Transverse colon (tissue), 4 donors: Measurements from ENCODE around the gene CDH24. TPM values are rescaled to one million over a fixed set of nuclear protein-coding genes. Genes with fewer than 3 reads are reported as not detected.
A peak's percentile ranks its signal among the peaks of the same experiment; 100 is the strongest.

Experiments used
- DNase-seq: peaks from one replicate; pipeline ENCODE4 v3.0.0-alpha.2; 2019
- H3K27ac ChIP-seq, 4 donors: fragments of 200-600 bp; sonication (generic); 2 replicates each; pipeline ENCODE4 v1.5.1; 2016 to 2018; ENCODE audit warnings: inconsistent platforms in 4 of 4
- H3K27me3 ChIP-seq: fragments of 200-600 bp; sonication (generic); 2 replicates; pipeline ENCODE4 v1.5.1; 2017; ENCODE audit warnings: inconsistent platforms
- H3K36me3 ChIP-seq, 4 donors: fragments of 200-600 bp; sonication (generic); 2 replicates each; pipeline ENCODE4 v1.5.1; 2017 to 2019; ENCODE audit warnings: inconsistent platforms in 4 of 4
- H3K4me1 ChIP-seq, 4 donors: fragments of 200-600 bp; sonication (generic); 2 replicates each; pipeline ENCODE4 v1.5.1; 2017 to 2020; ENCODE audit warnings: inconsistent platforms in 4 of 4
- H3K4me3 ChIP-seq, 4 donors: fragments of 200-600 bp; sonication (generic); 1 replicate in 1 of 4; 2 replicates in 3 of 4; pipeline versions ENCODE4 v1.5.1 to v1.6.1; 2017 to 2019; ENCODE audit warnings: inconsistent platforms in 4 of 4
- H3K9me3 ChIP-seq, 2 donors: fragments of 200-600 bp; sonication (generic); 2 replicates each; pipeline ENCODE4 v1.5.1; 2017 to 2019; ENCODE audit warnings: inconsistent platforms in 2 of 2
- EP300 ChIP-seq: sonication (generic); formaldehyde crosslinking; IDR thresholded peaks from one replicate; pipeline ENCODE4 v1.6.1; 2017; ENCODE audit warnings: antibody characterized with exemption, low read depth
- POLR2A ChIP-seq: fragments of 450-650 bp; IDR thresholded peaks from one replicate; pipeline ENCODE4 v1.6.1; 2016; ENCODE audit warnings: antibody characterized with exemption, mild to moderate bottlenecking, moderate library complexity
- POLR2AphosphoS5 ChIP-seq, 3 donors: sonication (generic); formaldehyde crosslinking; IDR thresholded peaks; one replicate each; pipeline ENCODE4 v1.6.1; 2016; ENCODE audit warnings: antibody characterized with exemption in 3 of 3
- WGBS, 2 donors: methylation state at CpG; one replicate each; pipeline ENCODE4 v1.1.5; 2018; ENCODE audit warnings: low coverage in 1 of 2; 5-methylcytosine and 5-hydroxymethylcytosine counted together
- in situ Hi-C, 4 donors: fragments of 200-750 bp; cut with MboI; loops; one replicate each; pipeline versions ENCODE4 v1.15.0 to v1.15.1; 2017; ENCODE audit warnings: low sequenced_read_pairs in 3 of 4, low pct_ligation_motif_present in 1 of 4, low pct_unique_long_range_greater_than_20kb in 1 of 4
- intact Hi-C: fragments of 100-400 bp; cut with DNase I; formaldehyde crosslinking; loops from one replicate; pipeline ENCODE4 v1.15.1; 2023; ENCODE audit warnings: low total_unique reads
- total RNA-seq, 4 donors: library from RNA; depleted of rRNA; stranded (reverse); fragments of >200 nt; gene quantifications; one replicate each; pipeline ENCODE4 v1.1.0, GENCODE V29; 2016
- TF ChIP-seq, protein P1 (sequence below), 5 experiments: fragments of 200-600 bp in 3 of 5; fragments of 450-650 bp in 2 of 5; sonication (generic) in 3 of 5; IDR thresholded peaks; 1 replicate in 2 of 5; 2 replicates in 3 of 5; pipeline ENCODE4 v1.5.1; 2016 to 2017; ENCODE audit warnings: antibody characterized with exemption in 5 of 5, inconsistent platforms in 3 of 5, mild to moderate bottlenecking in 2 of 5, moderate library complexity in 1 of 5

The CDH24 gene
- total RNA-seq, 4 donors from 2014 or later, result 1.2 to 6.0 (median 4.2) TPM

DNA sequence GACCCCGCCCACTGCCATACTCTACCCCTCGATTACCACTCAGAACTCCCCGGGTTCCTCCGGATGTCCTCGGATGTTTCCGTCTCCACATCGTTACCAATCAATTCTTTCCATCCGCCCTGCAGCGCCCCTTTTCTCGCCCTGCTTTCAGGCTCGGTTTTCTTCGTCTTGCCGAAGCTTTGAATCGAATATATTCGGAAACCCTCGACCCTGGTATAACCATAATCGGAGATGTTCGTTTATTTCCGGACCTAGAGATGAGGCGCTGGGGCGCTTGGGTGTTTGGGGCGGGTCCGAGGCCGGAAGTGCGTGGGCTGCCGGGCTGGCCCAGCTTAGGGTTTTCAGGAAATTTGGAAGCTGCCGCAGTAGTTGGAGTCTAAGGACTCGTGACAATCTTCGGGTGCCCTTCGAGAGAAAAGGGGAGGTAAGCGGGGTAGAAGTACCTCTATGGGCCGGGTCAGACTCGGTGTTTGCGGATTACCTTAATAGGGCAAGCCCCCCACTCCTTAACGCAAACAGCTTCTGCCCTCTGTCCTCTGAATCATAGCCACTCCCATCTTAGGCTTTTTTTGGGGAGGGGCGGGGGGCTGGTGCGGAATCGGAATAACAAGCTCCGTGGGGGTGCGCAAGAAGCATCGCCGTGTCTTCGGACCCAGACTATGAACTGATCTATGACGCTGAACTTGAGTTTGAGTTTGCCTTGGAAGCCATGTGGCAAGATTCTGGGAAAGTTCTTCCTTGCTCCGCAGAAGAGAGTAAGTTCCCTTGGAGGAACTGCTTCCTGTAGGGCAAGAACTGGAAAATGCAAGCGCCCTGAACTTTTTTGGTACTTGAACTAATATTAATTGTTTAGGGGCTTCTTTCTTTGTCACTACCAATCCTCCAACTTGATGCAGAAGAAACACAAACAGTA, 38.1 kb upstream of the CDH24 start, which contains the start of gene C14orf119:
TSS of gene C14orf119 (plus strand) at position 310 of the 913 bp plus-strand sequence. CDS start 2,154 bp downstream, outside the sequence.
- 0 to 1% methylated on average over 19 to 46 of the region's 46 CpGs for WGBS, 2 donors
- peaks cover 22 to 39% (median 26%) of the 10 kb centered on the region in 4 donors for H3K4me1 ChIP-seq
- in situ Hi-C loops (no loop called here), intact Hi-C loops (no loop called here)
- no peaks in the 10 kb centered on the region for H3K9me3 ChIP-seq
- DNase-seq, result peak; percentile 100
- H3K27ac ChIP-seq, result peak within 1 kb of the TSS; percentile 94 to 100 (median 98)
- TF ChIP-seq POLR2A (peak; percentile 83), EP300 (no peak), POLR2AphosphoS5 (IDR thresholded peaks at IDR 0.05) (peak; percentile 88 to 89 (median 89))
- TF ChIP-seq, protein P1, sequence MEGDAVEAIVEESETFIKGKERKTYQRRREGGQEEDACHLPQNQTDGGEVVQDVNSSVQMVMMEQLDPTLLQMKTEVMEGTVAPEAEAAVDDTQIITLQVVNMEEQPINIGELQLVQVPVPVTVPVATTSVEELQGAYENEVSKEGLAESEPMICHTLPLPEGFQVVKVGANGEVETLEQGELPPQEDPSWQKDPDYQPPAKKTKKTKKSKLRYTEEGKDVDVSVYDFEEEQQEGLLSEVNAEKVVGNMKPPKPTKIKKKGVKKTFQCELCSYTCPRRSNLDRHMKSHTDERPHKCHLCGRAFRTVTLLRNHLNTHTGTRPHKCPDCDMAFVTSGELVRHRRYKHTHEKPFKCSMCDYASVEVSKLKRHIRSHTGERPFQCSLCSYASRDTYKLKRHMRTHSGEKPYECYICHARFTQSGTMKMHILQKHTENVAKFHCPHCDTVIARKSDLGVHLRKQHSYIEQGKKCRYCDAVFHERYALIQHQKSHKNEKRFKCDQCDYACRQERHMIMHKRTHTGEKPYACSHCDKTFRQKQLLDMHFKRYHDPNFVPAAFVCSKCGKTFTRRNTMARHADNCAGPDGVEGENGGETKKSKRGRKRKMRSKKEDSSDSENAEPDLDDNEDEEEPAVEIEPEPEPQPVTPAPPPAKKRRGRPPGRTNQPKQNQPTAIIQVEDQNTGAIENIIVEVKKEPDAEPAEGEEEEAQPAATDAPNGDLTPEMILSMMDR (IDR thresholded peaks at IDR 0.05), result no peak
- H3K4me3 ChIP-seq, result peak within 1 kb of the TSS; percentile 65 to 93 (median 84)
- no peaks in the 10 kb centered on the region for H3K27me3 ChIP-seq
- peaks cover 0 to 29% (median 8%) of the 10 kb centered on the region in 4 donors for H3K36me3 ChIP-seq

DNA sequence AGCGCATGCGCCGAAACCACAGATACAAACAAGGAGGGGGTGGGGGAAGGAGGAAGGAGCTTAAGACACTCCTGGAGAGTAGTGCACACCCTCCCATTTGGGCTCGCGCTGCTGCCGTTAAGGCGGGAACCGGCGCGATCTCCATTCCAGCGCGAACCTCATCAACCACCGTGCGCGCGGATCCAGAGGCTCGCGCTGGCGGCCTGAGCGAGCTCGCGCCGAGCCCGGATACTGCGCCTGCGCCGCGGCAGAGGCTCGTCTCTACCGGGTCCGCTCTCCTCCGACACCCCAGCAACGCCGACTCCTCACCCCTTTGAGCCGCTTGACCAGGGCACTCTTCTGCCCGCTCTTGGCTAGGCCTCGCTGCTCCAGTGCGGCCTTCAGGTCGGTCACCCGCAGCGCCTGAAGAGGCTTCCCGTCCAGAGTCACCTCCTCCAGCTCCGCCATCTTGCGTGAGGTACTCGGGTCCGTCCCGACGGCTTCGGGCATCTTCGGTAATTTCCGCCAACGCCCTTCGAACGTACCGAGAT, 37.4 kb upstream of the CDH24 start, which contains the start of gene ACIN1:
TSS of gene ACIN1 (minus strand) at position 471 of the 530 bp plus-strand sequence. CDS start at position 447, 24 bp downstream.
- intact Hi-C loops (no loop called here), in situ Hi-C loops (no loop called here)
- no peak for TF ChIP-seq EP300
- TF ChIP-seq POLR2A, result peak; percentile 66
- peak; percentile 24 to 87 (median 65) for TF ChIP-seq POLR2AphosphoS5 (IDR thresholded peaks at IDR 0.05)
- TF ChIP-seq, protein P1 (IDR thresholded peaks at IDR 0.05), result no peak
- Histone ChIP-seq H3K4me1 (peaks cover 22 to 39% (median 26%) of the 10 kb centered on the region in 4 donors), H3K9me3 (no peaks in the 10 kb centered on the region), H3K36me3 (peaks cover 0 to 37% (median 12%) of the 10 kb centered on the region in 4 donors), H3K4me3 (peak within 1 kb of the TSS; percentile 65 to 93 (median 84)), H3K27me3 (no peaks in the 10 kb centered on the region), H3K27ac (peak within 1 kb of the TSS; percentile 94 to 100 (median 98))
- WGBS, 2 donors, result 2% methylated on average over 26 to 38 of the region's 55 CpGs
- DNase-seq, result no peak

DNA sequence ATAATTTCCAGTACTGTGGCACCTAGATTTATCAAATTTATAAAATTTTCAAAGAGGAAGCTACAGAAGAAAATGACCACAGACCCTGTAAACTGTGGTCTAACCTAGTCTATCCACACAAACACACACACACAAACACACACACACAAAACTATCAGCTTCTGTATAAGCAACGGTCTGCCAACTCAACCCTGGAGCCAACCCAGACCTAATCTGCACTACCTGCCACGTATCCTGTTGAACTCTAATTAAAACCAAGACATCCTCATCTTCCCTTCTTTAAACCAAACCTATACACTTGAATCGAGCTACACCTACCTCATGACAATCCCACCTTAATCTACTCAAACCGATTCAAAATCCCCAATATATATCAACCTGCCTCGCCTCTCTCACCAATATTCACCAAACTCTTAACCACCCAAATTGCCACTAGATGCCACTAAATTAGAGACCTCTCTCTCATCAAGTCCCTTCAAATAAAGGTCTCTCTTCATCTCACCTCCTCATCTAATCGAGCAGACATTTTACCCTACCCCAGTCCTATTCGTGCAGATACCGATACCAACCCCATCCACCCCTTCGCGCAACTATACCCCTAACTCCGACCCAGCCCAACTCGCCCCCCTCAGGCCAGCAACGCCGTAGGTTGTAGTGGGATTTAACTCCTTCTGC, 36.8 kb upstream of the CDH24 start:
- intact Hi-C loops (no loop called here), in situ Hi-C loops (no loop called here)
- Histone ChIP-seq H3K4me1 (peaks cover 22 to 39% (median 26%) of the 10 kb centered on the region in 4 donors), H3K4me3 (peak overlapping the region; percentile 53 to 86 (median 70)), H3K36me3 (peaks cover 0 to 43% (median 15%) of the 10 kb centered on the region in 4 donors), H3K27me3 (no peaks in the 10 kb centered on the region), H3K27ac (peak overlapping the region; percentile 94 to 100 (median 98)), H3K9me3 (no peaks in the 10 kb centered on the region)
- 1 to 3% methylated on average over 13 to 14 of the region's 14 CpGs for WGBS, 2 donors
- no peak for DNase-seq
- TF ChIP-seq POLR2AphosphoS5 (IDR thresholded peaks at IDR 0.05) (no peak), POLR2A (no peak), EP300 (no peak)
- TF ChIP-seq, protein P1 (IDR thresholded peaks at IDR 0.05), result no peak
